GM19238 (cell line): ENCODE results near the gene TNFRSF21.
"Not testable (repeated sequence)": the region's sequence is repeated elsewhere in the genome, so short reads cannot be mapped to it uniquely, and the experiment has no call there.

Experiments
- DNase-seq: peaks from one replicate; pipeline ENCODE4 v3.0.0; 2011; ENCODE audit warnings: low spot score; ENCODE audit not compliant: insufficient read length

TNFRSF21 gene

GRCh38 chr6:47309291-47310130 is at the start of gene TNFRSF21:
TNFRSF21 (minus strand) TSS chr6:47309905; CDS start chr6:47309511, 394 bp downstream.
- DNase-seq, result peak; percentile 86

- no peak for DNase-seq
Measured at GRCh38 chr6:47358440-47359225, 48.9 kb upstream of the TNFRSF21 start.

GRCh38 chr6:47357827-47358226 is 48.1 kb upstream of the TNFRSF21 start:
- DNase-seq, result peak; percentile 14

GRCh38 chr6:47355496-47355895 is 45.8 kb upstream of the TNFRSF21 start:
- no peak for DNase-seq

GRCh38 chr6:47353871-47354270 is 44.2 kb upstream of the TNFRSF21 start:
- no peak for DNase-seq

DNA sequence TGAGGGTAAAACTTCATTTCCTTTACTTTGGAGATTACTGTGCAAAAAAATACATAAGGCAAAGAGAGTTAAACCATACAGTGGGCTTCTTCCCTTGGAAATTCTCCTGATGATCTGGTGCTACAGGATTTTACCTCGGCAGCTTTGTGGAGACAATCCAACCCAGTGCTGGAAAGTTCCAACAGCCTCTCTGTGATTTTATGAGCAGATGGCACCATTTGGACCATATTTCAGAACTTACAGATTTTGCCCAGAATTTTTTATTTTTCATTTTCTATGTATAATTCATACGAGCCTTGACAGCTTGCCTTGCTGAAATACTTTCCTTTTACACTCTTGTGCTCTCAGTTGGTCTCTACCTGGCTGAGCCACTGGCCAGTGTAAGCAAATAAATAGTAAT is 43.3 kb upstream of the TNFRSF21 start:
- DNase-seq, result no peak

GRCh38 chr6:47352194-47352920 is 42.7 kb upstream of the TNFRSF21 start:
- no peak for DNase-seq

DNA sequence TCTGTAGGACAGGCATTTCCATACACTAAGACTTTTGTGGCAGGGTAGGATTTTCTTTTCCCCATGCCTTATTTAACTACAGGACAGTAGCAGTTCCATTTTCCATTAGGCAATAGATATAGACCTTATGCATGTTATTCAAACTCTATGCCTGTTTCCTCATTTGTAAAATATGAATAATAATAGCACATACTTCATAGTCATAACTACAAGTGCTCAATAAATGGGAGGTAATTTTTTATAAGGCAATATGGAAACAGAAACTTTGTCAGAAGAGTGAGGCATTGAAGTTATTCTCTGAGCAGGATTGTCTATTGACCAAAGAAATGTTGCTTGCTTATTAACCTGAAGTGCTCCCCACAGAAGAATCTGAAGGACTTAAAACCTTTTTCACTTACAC is 41.9 kb upstream of the TNFRSF21 start:
- no peak for DNase-seq

DNA sequence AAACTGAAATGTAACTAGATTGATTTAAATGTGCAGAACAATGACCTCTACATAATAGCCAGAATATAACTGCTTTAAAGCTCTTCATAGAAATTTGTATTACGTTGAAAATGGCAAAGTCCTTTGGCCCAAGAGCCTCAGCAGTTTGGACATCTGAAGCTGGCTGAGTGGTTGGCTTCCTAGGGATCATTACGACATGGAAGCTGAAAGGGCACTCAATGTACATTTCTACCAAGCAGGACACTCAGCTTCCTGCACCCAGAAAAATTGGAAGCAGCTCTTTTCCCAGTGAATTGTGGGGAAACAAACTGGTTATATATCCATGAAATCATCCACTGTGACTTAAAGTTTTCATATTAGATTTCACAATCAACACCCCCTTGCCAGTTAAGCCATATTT is 40.2 kb upstream of the TNFRSF21 start:
- no peak for DNase-seq

DNA sequence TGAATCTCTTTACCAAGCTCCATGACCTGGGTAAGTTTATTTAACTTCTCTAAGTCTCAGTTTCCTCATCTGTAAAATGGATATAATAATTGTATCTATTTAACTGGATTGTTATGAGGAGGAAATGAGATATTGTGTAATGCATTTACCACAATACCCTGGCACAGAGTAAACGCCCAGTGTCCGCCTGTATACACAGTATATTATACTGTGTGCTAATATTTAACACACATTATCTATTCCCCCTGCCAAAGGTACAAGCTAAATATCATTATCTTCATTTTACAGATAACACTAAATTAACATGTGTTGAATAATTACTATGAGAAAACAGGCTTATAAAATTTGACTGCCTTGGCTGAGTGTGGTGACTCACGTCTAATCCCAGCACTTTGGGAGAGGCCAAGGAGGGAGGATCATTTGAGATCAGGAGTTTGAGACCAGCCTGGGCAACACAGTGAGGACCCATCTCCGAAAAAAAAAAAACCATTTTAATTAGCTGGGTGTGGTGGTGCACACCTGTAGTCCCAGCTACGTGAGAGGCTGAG is 38.7 kb upstream of the TNFRSF21 start:
- DNase-seq, result no peak

GRCh38 chr6:47345761-47346160 is 36.1 kb upstream of the TNFRSF21 start:
- DNase-seq, result no peak

- no peak for DNase-seq
Measured at GRCh38 chr6:47344022-47344421, 34.3 kb upstream of the TNFRSF21 start.

- no peak for DNase-seq
Measured at GRCh38 chr6:47343600-47343999, 33.9 kb upstream of the TNFRSF21 start.

GRCh38 chr6:47342824-47343223 is 33.1 kb upstream of the TNFRSF21 start:
- no peak for DNase-seq

DNA sequence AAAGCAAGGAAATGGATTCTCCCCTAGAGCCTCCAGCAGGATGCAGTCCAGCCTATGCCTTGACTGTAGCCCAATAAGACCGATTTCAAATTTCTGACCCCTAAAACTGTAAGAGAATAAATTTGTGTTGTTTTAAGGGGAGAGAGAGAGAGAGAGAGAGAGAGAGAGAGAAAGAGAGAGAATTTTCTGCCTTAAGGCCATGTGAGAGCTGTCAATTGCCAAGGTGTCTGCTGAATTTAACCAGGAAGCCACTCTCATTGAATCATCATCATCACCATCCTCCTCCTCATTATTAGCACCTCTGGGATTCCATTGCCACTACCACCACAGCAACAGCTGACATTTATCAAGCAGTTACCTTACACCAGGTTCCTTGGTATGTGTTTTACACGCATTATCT is 27.8 kb upstream of the TNFRSF21 start:
- no peak for DNase-seq

DNA sequence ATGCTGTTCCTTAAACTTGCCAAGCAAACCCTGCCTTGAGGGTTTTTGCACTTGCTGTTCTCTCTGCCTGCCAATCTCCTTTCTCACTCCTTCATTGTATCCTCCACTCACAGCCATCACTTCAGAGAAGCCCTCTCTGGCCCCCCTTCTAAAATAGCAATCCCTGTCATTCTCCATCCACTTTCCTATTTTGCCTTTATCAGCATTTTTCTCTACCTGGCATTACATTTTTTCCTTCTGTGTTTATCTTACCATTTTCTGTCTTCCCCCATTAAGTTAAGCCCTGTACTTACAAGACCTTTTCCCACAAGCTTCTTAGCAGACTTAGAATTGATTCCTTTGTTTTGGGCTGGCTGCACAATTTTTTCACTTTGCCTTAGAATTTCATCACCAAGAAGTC is 26.6 kb upstream of the TNFRSF21 start:
- DNase-seq, result no peak

DNA sequence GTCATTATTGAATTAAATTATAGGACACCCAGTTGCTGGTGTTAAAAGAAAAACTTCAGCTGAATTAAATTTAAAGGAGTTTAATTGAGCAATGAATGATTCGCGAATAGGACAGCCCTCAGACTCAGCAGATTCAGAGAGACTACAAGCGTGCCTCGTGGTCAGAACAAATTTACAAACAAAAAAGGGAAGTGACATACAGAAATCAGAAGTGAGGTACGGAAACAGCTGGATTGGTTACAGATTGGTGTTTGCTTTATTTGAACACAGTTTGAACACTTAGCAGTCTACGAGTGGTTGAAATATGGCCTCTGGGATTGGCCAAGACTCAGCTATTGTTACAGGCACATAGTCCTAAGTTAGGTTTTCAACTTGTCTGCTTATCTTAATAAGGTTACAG is 25.8 kb upstream of the TNFRSF21 start:
- no peak for DNase-seq

- no peak for DNase-seq
Measured at GRCh38 chr6:47334334-47334733, 24.6 kb upstream of the TNFRSF21 start.

DNA sequence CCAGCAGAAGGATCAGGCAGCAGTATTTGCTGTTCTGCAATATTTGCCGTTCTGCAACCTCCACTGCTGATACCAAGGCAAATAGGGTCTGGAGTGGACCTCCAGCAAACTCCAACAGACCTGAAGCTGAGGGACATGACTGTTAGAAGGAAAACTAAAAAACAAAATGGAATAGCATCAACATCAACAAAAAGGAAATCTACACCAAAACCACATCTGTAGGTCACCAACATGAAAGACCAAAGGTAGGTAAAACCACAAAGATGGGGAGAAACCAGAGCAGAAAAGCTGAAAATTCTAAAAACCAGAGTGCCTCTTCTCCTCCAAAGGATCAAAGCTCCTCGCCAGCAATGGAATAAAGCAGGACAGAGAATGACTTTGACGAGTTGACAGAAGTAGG is 18.9 kb upstream of the TNFRSF21 start:
- not testable (repeated sequence) for DNase-seq

- DNase-seq, result not testable (repeated sequence)
Measured at GRCh38 chr6:47328139-47328538, 18.4 kb upstream of the TNFRSF21 start.

- DNase-seq, result no peak
Measured at GRCh38 chr6:47323887-47324286, 14.2 kb upstream of the TNFRSF21 start.

DNA sequence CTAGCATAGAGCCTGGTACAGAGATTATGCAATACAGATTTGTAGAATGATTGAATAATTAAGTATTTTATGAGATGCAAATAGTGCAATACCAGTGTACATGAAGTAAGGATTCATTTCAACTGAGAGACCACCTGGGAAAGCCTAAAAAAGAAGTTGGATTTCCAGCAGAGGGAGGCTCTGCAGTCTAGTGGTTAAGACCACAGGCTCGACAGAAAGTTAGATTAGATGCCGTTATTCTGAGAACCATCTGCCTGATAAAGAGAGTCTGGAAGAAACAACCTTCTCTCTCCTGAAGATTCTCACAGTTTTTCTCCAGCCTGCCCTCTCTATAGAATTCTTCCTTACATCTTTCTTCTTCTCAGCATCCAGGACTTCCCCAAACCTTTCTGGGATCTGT is 13.6 kb upstream of the TNFRSF21 start:
- no peak for DNase-seq
